GM15510 (cell line): Measurements from ENCODE around the gene SLC4A1.

ENCODE experiments used
- POLR2A ChIP-seq: IDR thresholded peaks from 3 replicates; pipeline ENCODE4 v1.6.1; 2011; ENCODE audit warnings: borderline replicate concordance; ENCODE audit not compliant: insufficient read length; ENCODE audit errors: extremely low read depth

SLC4A1 gene

GRCh38 chr17:44272321-44272951 is 4.5 kb upstream of the SLC4A1 start:
- no peak for TF ChIP-seq POLR2A

- no peak for TF ChIP-seq POLR2A
Measured at GRCh38 chr17:44269535-44270240, 1.8 kb upstream of the SLC4A1 start.

- no peak for TF ChIP-seq POLR2A
Measured at GRCh38 chr17:44268709-44269534, 987 bp upstream of the SLC4A1 start.

- TF ChIP-seq POLR2A: no peak
Measured at GRCh38 chr17:44267165-44267455, 825 bp downstream of the SLC4A1 start.

GRCh38 chr17:44266402-44267164 is 1.4 kb downstream of the SLC4A1 start:
- no peak for TF ChIP-seq POLR2A

GRCh38 chr17:44263345-44263902 is 4.5 kb downstream of the SLC4A1 start:
- TF ChIP-seq POLR2A: no peak

- no peak for TF ChIP-seq POLR2A
Measured at GRCh38 chr17:44262654-44263225, 5.2 kb downstream of the SLC4A1 start.

- TF ChIP-seq POLR2A: no peak
Measured at GRCh38 chr17:44260296-44260695, 7.6 kb downstream of the SLC4A1 start.

- TF ChIP-seq POLR2A: no peak
Measured at GRCh38 chr17:44258811-44259351, 9.1 kb downstream of the SLC4A1 start.

GRCh38 chr17:44257815-44258760 is 9.8 kb downstream of the SLC4A1 start:
- TF ChIP-seq POLR2A: no peak

GRCh38 chr17:44256671-44257070 is 11.3 kb downstream of the SLC4A1 start:
- no peak for TF ChIP-seq POLR2A

GRCh38 chr17:44255915-44256314 is 12.0 kb downstream of the SLC4A1 start:
- TF ChIP-seq POLR2A: no peak
